ENCODE results near the gene PRR16.

DNA sequence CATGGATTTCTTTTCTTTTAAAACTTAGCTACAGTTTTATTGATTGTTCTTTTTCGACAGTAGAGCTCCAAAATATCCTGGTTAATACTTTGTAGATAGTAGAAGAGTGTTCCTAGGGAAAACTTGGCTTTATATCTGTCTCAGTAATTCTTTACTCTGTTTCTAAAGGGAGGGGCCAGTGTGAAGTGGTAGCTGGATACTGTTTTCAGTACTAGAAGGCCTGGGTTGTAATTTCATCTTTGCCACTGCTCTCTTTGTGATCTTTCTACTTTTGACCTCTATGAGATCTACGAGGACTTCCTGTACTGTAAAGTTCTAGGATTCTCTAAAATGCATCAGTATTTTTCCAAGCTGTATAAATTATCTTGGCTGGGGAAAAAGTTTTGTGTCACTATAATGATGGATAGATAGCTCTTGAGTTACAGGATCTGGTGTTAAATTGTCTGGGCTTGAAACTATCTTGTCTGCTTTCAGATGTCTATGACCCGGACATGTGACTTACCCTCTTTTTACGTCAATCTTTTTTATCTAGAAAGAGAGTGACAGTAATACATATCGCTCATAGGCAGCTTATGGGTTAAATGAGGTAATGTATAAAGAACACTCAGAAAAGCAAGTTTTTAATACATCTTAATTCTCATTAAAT, 53.6 kb downstream of the PRR16 start:
- TF ChIP-seq, protein P1, sequence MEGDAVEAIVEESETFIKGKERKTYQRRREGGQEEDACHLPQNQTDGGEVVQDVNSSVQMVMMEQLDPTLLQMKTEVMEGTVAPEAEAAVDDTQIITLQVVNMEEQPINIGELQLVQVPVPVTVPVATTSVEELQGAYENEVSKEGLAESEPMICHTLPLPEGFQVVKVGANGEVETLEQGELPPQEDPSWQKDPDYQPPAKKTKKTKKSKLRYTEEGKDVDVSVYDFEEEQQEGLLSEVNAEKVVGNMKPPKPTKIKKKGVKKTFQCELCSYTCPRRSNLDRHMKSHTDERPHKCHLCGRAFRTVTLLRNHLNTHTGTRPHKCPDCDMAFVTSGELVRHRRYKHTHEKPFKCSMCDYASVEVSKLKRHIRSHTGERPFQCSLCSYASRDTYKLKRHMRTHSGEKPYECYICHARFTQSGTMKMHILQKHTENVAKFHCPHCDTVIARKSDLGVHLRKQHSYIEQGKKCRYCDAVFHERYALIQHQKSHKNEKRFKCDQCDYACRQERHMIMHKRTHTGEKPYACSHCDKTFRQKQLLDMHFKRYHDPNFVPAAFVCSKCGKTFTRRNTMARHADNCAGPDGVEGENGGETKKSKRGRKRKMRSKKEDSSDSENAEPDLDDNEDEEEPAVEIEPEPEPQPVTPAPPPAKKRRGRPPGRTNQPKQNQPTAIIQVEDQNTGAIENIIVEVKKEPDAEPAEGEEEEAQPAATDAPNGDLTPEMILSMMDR (conservative IDR thresholded peaks at IDR 0.05): no peak
- no peak for TF ChIP-seq EZH2 (IDR thresholded peaks at IDR 0.05; ENCODE audit: low read depth)
